HG03196 (cell line): ENCODE data around the gene ZNF112.
"Not testable (repeated sequence)": the region's sequence is repeated elsewhere in the genome, so short reads cannot be mapped to it uniquely, and the experiment has no call there.

Experiments
- ATAC-seq: cut with Tn5 transposase; IDR thresholded peaks from one replicate; pipeline ENCODE4 v1.9.1; 2021; ENCODE audit not compliant: unreplicated experiment

Gene ZNF112

DNA sequence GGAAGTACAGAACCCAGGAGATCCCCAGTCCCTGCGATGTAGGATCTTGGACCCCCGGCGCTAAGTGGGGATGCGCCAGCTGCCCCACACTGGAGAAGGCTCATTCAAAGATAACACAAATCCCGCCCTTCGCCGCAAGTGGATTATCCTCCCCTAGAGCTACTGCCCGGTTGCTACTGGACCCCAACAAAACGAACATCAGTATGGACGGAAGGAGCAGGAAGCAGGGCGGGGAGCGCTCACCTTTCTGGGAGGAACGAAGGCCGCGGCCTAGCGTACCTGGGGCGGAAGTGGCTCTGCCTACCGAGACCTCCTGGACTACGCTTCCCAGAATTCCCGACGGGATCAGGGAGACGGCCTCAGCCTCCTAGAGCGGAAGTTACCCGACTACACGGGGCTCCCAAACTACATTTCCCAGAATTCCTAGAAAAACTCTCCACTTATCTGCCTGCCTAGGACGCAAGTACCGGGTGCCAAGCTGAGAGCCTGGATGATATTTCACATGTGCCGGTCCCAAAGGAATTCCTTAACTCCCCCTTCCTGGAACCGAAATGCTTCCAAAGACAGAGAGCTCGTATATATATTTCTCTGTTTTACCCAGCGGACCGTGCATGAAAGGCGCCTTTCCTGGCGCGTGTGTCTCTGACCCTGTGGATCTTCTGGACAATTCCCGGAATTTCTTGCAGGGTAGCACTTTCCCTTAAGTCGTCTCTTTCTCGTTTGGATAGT, at the start of gene ZNF112:
Gene ZNF112 (minus strand): TSS at position 298 of the 729 bp plus-strand sequence. CDS start 16,141 bp downstream, outside the sequence.
- ATAC-seq = no peak

DNA sequence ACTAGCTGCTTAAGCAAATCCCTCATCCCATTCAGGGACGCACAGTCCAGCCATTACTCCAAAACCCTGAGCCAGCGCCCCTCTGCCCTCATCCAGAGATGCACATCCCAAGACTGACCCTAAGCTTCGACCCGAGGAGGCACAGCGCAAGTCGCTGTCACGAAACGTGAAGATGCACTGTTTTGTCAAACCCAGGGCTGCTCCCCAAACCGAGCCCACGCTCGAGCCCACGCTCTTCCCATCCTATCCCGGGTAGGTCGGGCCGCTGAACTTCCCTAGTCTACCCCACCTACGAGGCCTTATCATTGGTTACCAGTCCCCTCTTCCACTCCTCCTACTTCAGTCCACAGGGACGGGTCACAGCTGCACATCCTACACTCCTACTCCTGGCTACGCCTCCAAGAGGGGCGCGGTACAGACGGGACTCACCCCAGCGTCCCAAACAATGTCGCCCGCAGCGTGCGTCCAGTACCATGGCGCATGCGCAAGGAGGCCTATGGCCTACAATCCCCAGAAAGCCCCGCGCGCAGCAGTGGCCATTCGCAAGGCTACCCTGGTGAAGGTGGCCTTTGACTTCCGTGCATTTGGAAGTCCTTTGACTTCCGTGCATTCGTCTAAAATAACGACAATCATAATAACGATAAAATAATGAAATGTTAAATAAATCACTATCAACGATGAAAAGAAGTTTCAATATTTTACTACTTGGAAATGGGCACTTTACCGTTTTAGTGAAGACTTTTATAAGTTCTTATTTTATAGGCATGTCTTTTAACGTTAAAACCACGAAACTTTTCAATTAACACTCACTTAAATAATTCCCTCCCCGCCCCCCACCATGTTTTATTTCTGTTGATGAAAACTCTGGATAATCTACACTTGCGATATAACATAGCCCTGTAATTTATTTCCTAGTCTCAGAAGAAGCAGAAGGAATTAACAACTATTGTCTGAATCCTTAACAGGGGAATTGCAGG, 44.9 kb upstream of the ZNF112 start, which contains the start of gene ZNF285:
Gene ZNF285 (minus strand): TSS at position 470 of the 977 bp plus-strand sequence. CDS start 4,395 bp downstream, outside the sequence.
- no peak for ATAC-seq

DNA sequence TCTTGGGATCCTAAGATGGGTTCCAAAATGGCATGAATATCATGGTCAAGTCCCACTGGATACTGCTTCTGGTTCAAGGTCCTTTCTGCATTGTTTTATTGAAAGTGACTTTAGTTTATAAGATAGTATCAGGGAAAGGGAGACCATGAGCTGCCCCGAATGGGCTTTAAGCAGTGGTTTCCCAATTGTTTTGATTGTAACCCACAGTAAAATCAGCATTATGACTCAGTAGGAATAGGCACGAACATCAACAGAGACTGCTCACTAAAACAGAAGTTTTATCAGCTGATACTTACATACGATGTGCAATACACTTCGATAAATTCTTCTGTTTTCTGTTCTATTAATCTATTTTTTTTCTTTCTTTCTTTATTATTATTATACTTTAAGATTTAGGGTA, 32.8 kb upstream of the ZNF112 start:
- not testable (repeated sequence) for ATAC-seq

DNA sequence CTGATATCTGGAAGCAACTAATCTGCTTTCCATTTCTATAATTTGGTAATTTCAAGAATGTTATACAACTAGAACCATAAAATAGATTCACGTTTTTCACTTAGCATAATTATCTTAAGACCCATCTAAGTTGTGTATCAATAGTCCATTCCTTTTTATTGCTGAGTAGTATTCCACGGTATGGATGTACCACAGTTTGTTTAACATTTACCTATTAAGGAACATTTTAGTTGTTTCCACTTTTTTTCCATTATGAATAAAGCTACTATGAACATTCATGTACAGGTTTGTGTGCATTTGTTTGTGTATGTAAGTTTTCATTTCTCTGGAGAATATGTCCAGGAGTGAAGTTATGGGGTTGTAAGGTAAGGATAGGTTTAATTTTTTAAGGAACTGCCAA, 18.3 kb upstream of the ZNF112 start:
- ATAC-seq = no peak

DNA sequence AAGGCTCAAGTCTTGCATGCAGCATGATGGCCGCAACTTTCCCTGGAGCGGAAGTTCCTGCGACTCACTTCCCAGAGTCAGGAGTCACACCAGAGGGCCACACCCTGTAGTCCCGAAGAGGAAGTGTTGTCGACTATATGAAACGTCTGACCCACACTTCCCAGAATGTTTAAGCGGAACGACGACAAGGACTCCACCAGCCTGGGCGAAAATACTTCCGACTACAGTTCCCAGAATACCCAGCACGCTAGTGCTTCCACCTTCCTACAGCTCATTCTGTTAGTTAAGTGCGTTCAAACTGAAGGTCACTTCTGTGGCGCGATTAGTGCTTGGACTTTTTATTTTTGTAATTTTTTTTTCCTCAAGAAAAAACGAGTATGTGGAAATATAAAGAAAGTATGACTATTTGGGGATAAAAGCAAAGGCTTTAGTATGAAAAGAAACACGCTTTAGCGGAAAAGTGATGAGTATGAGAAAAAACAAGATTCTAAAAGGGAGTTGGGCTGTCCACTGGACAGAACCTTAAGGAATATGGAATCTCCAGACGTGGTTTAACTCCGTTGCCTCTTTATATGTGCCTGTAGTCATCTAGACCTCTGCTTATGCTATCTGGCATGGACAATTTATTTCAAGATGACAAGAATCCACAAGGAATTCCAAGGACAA, 15.5 kb upstream of the ZNF112 start:
- no peak for ATAC-seq

DNA sequence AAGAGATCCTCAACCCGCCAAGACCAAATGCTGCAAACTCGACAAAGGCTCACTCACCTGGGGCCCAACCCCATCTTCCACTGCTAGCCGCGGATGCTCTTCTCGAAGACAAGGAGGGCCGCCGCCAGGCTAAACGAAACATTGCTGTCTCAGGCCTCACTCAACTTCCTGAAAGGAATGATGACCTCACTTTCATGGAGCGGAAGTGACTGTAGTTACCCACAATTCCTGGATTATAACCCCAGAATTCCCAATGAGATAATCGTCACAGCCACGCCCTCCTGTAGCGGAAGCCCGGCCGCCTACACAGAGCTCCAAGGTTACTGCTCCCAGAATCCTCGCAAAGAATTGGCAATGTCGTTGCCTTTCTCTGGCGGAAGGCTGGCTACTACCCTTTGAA, 10.5 kb upstream of the ZNF112 start:
- ATAC-seq = no peak

DNA sequence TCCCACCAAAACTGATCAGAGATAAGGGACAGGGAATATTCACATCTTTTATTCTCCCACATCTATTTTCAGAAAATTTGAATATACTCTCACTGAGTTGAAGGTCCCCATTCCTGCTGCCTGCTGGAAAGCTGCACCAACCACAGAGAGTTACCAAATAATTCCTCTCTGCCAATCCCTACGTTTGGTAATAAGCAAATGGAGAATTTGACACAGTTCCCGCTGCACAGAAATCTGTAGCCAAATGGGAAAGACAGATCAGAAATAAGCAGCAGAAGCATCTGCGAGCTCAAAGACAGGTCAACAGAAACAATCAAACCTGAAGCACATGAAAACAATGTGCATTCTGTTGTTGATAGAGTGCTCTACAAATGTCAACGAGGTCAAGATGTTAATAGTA, 9.9 kb downstream of the ZNF112 start:
- ATAC-seq = no peak

DNA sequence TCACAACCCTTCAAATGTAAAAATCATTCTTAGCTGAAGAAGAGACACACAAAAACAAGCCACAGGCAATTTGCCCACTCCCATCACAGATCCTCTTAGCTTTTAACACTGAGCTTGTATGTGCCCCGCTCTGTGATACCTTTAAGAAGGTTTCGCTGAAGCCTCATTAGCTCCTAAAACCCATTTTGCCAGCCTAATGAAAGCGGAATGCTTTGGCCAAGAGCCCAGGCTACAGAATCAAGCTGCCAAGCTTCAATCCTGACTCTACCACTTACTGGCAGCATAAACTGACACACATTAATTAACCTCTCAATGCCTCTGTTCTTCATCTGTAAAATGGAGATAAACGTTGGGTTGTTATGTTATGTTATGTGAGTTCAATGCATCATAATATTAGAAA, 10.5 kb downstream of the ZNF112 start:
- no peak for ATAC-seq

DNA sequence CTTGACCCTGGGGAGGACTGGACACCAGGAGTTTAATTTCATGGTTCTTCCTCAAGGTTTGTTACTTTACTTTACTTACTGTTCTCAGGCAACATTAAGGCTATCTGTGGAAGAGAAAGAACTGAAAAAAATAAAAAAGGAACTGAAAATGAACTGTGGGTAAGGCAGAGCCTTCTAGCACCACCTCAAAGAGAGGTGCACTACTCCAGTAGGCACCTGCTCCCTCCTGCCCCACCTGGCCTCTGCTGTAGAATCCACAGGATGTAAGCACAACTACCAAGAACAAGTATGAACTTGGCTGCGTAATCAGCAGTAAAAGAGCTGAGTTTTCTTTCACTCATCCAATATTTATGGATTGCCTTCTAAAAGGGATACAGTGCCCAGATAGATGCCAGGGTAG, 12.2 kb downstream of the ZNF112 start:
- ATAC-seq = no peak

DNA sequence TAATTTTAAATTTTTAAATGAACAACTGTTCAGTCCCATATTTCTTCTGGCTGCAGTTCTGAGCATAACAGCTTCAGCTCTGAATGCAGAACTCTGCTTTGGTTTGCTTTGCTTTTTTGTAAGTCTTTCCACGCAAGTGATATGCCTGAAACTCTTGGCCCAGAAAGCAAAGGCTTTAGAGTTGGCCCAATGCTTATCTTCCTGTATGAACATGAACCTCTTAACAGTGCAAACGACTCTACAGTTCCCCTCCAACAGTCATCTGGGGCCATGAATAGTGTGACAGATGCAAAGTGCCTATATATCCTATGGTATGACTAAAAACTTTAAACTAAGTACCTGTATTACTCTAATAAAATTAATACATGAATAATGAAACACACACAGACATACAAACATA, 14.7 kb downstream of the ZNF112 start:
- no peak for ATAC-seq

DNA sequence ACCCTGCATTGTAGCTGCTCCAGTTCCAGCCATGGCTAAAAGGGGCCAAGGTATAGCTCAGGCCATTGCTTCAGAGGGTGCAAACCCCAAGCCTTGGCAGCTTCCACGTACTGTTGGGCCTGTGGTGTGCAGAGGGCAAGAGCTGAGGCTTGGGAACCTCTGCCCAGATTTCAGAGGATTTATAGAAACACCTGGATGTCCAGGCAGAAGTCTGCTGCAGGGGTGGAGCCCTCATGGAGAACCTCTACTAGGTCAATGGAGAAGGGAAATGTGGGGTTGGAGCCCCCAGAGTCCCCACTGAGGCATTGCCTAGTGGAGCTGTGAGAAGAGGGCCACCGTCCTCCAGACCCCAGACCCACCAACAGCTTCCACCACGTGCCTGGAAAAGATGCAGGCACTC, 21.8 kb downstream of the ZNF112 start:
- ATAC-seq = not testable (repeated sequence)

DNA sequence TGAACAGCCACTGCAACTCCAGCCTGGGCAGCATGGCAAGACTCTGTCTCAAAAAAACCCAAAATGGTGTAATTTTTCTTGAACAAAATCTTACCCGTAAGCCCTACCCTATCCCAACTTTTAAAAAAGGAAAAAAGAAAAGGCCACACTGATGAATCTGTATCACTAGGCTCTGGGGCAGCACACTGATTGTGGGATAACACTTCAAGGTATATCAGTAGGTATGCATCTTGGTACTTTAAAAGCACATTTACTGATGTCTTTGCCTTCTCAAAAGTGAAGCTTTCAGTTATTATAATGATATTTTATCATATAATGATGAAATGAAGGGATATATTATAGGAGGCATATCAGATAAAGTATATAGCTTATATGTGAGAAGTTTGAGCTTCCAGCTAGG, 24.3 kb downstream of the ZNF112 start:
- ATAC-seq = no peak

DNA sequence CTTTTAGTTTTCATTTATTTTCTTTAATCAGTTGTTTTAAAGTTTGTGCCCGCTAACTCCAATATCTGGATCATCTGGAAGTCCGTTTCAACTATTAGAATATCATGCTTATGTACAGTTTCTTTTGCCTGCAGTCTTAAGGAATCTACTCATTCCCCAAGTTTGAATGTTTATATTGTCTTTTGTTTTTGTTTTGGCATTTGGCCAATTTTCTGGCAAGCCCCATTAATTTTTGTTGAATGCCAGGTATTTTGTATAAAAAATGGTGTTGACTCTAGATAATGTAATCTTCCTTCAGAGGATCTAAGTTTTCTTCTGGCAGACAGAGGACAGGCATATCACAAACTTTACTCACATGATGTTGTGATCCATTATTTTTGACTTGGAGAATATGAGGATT, 40.6 kb downstream of the ZNF112 start:
- ATAC-seq = no peak

DNA sequence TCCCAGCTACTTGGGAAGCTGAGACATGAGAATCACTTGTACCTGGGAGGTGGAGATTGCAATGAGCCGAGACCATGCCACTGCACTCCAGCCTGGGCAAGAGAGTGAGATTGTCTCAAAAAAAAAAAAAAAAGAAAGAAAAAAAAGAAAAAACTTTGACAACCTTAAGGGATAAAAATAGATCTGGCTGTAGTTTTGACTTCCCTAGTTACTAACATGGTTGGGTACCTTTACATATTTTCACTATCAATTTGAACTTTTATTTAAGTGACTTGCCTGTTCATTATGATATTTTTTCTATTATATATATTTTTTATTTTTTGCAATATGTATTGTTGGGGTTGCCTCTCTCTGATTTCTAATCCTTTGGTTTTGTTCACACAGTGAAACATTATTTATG, 43.2 kb downstream of the ZNF112 start:
- ATAC-seq = no peak

DNA sequence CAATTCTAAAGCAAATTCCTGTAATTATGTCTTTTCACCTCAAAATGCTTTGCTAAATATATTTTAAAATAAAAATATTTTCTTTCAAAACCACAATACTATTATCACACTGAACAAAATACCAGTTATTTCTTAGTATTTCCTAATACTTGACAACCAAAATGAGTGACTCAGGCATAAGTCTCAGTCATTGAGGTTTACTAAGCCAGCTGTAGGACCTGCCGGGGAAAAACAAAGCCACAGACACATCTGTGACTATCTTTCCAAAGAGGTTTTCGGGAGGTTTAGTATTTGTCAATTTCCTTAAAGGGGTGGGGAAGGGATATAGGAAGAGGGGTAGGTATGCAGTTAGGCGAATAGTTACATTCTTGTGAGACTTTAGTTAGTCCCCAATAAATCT, 48.5 kb downstream of the ZNF112 start:
- no peak for ATAC-seq

DNA sequence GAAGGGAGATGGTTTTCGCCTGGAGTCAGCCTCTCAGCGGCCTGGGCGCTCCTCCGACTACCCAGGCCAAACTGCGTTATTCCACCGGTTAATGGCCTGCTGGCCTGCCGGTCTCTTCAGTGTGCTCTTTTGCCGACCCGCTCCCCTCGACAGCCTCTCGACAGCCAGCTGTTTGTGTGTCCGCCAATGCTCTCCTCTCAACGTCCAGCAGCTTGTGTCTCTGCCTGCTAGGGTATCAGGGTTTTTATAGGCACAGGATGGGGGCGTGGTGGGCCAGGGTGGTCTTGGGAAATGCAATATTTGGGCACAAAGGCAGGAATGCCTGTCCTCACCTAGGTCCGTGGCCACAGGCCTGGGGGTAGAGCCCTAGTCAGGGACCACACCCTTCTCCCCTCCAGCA, 50.2 kb downstream of the ZNF112 start:
- no peak for ATAC-seq

DNA sequence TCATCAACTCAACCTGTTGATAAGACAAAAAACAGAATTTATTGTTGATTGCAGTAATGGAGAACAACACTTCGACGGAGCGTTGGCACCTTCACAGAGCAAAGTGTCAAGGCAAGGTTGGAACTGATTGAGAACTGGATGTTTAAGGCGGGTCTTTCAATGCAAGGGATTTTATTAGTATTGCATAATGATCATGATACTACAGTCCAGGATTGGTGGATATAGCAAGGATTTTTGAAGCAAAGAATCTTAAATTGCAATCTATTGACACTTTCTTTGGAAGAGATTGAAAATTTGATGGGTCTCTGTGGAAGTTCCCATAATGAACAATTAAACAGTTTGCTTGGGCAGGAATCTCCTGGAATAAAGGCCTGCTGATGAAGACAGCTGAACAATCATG, 51.0 kb downstream of the ZNF112 start:
- no peak for ATAC-seq

DNA sequence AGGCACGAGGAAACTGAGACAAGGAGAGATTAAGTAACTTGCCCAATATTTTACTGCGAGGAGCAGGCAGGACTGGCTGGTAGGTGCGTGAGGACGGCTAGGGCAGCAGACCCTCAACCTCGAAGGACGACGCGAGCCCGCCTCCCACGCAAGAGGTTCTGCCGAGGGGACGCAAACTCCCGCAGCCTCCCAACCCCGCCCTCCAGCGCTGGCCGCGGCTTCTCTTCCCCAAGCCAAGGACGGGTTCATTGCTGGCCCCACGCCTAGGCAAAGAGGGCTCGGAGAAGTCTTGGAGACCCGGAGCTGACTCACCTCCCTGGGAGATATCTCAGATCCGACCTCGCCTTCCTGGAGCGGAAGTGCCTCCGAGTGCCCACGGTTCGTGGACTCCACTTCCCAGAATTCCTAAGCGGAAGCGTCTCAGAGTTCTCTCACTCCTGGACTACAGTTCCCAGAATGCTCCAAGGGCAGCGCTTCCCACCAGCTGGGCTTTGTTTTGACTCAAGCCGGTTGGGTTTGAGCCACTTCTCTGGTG, 51.8 kb downstream of the ZNF112 start, which contains the start of gene ZNF235:
Gene ZNF235 (minus strand): TSS at position 367 of the 535 bp plus-strand sequence. CDS start 1,621 bp downstream, outside the sequence.
- peak; percentile 95 for ATAC-seq

DNA sequence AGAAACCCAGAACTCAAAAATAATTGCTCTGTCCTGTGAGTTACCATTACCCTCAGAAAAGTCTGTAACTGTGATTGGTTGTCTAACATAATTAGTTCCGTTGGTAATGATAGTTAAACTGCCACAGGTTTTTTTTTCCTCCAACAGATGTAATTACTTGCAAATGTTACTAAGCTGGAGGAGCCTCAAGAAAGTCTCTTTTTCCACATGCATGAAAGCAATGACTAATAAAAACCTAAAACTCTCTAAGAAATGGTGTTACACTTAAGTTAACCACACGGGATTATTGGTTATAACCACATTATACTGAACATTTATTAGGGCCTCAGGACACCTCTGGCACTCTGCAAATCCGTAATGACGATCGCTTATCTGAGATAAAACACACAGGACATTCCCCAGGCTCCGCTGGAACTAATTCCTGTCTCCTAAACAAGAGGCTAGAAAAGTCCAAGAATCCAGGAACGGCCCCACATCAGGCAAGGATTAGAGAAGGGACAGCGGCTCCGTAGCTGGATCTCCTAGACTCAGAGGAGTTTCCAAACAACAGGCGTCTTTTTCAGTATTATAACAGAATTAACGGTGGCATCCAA, 52.4 kb downstream of the ZNF112 start:
- no peak for ATAC-seq

DNA sequence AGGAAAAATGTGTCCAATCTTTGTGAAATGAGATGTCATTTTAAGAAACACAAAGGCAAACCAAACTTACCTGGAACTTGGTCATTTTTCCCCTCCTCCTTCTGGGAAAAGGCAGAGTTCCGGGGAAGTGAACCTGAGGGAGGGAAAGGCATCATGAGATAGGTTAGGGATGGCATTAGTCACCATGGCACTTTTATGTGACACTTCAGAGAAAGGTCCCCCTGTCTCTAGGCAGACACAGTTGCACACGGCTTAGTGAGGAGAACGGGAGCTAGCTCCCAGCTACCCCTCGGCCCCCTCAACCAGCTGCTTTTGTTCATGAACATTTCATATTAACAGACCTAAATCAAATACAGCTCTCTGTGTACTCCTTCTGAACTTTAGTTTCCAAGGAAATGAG, 53.2 kb downstream of the ZNF112 start:
- no peak for ATAC-seq

DNA sequence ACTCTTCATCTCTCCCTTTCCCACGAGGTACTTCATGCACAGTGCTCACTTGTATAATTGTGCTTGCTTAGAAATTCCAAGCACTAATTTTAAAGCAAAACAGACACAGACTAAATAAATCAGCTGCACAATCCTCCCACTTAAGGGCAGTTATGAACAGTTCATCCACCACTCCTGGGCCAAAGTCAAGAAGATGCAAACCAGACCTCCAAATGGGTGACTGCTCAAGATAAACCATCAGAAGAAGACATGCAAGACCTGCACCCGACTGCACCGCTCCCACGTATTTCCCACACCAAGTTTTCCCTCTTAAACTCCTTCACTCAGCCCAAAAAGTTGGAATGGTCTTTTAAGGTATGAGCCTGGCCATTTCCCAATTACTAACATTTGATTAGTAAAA, 71.5 kb downstream of the ZNF112 start:
- ATAC-seq = no peak
